ENCODE data around the gene SLC17A3. TPM values are rescaled to one million over a fixed set of nuclear protein-coding genes. Genes with fewer than 3 reads are reported as not detected.

SLC17A3 gene
- total and polyA plus RNA-seq, 2 experiments from 2014 or later: not detected

DNA sequence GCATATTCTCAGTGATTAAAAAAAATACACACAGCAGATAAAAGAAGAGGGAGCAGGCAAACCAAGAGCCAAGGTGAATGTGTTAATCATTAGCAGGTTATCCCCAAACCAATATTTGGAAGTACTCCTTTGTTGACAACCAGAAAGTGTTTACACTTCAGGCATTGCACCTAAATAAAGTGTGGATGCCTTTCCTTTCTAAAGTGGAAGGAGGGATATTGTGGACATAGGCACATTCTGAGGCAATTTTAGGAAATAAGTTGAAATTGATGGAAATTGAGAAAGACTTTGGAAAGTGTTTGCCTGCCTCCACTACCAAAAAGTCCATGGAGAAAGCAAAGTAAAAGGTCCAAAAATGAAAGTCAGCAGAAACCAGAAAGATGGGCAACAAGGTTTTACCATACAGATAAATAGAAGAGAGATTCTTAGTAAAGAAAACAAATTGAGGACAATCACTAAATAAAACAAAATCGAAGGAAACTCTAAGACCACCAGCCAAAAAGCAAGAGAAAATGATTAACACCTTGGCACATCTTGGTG lies 33.5 kb upstream of the SLC17A3 start:
- TF ChIP-seq NANOG (IDR thresholded peaks at IDR 0.05; ENCODE audit: borderline replicate concordance) (no peak), ZNF114 (CRISPR knock-in tag; IDR thresholded peaks at IDR 0.05) (no peak), JUNB (IDR thresholded peaks at IDR 0.05; ENCODE audit: unreplicated experiment) (no peak), ZNF331 (CRISPR knock-in tag; IDR thresholded peaks at IDR 0.05; ENCODE audit: low read depth) (no peak), CREB1 (CRISPR knock-in tag; IDR thresholded peaks at IDR 0.05; ENCODE audit: low read depth) (no peak), STAT1 (IDR thresholded peaks at IDR 0.05; ENCODE audit: unreplicated experiment) (no peak), EZH2 (IDR thresholded peaks at IDR 0.05; ENCODE audit: low read depth, unreplicated experiment) (no peak), EZH2phosphoT487 (IDR thresholded peaks at IDR 0.05; ENCODE audit: unreplicated experiment) (no peak), POLR2AphosphoS5 (IDR thresholded peaks at IDR 0.05; ENCODE audit: low read depth) (no peak)
- TF ChIP-seq, protein P1, sequence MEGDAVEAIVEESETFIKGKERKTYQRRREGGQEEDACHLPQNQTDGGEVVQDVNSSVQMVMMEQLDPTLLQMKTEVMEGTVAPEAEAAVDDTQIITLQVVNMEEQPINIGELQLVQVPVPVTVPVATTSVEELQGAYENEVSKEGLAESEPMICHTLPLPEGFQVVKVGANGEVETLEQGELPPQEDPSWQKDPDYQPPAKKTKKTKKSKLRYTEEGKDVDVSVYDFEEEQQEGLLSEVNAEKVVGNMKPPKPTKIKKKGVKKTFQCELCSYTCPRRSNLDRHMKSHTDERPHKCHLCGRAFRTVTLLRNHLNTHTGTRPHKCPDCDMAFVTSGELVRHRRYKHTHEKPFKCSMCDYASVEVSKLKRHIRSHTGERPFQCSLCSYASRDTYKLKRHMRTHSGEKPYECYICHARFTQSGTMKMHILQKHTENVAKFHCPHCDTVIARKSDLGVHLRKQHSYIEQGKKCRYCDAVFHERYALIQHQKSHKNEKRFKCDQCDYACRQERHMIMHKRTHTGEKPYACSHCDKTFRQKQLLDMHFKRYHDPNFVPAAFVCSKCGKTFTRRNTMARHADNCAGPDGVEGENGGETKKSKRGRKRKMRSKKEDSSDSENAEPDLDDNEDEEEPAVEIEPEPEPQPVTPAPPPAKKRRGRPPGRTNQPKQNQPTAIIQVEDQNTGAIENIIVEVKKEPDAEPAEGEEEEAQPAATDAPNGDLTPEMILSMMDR (conservative IDR thresholded peaks at IDR 0.05; ENCODE audit: low read depth in 2 of 2): no peak
- TF ChIP-seq, protein P2, sequence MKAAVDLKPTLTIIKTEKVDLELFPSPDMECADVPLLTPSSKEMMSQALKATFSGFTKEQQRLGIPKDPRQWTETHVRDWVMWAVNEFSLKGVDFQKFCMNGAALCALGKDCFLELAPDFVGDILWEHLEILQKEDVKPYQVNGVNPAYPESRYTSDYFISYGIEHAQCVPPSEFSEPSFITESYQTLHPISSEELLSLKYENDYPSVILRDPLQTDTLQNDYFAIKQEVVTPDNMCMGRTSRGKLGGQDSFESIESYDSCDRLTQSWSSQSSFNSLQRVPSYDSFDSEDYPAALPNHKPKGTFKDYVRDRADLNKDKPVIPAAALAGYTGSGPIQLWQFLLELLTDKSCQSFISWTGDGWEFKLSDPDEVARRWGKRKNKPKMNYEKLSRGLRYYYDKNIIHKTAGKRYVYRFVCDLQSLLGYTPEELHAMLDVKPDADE (IDR thresholded peaks at IDR 0.05): no peak
- TF ChIP-seq, protein P3, sequence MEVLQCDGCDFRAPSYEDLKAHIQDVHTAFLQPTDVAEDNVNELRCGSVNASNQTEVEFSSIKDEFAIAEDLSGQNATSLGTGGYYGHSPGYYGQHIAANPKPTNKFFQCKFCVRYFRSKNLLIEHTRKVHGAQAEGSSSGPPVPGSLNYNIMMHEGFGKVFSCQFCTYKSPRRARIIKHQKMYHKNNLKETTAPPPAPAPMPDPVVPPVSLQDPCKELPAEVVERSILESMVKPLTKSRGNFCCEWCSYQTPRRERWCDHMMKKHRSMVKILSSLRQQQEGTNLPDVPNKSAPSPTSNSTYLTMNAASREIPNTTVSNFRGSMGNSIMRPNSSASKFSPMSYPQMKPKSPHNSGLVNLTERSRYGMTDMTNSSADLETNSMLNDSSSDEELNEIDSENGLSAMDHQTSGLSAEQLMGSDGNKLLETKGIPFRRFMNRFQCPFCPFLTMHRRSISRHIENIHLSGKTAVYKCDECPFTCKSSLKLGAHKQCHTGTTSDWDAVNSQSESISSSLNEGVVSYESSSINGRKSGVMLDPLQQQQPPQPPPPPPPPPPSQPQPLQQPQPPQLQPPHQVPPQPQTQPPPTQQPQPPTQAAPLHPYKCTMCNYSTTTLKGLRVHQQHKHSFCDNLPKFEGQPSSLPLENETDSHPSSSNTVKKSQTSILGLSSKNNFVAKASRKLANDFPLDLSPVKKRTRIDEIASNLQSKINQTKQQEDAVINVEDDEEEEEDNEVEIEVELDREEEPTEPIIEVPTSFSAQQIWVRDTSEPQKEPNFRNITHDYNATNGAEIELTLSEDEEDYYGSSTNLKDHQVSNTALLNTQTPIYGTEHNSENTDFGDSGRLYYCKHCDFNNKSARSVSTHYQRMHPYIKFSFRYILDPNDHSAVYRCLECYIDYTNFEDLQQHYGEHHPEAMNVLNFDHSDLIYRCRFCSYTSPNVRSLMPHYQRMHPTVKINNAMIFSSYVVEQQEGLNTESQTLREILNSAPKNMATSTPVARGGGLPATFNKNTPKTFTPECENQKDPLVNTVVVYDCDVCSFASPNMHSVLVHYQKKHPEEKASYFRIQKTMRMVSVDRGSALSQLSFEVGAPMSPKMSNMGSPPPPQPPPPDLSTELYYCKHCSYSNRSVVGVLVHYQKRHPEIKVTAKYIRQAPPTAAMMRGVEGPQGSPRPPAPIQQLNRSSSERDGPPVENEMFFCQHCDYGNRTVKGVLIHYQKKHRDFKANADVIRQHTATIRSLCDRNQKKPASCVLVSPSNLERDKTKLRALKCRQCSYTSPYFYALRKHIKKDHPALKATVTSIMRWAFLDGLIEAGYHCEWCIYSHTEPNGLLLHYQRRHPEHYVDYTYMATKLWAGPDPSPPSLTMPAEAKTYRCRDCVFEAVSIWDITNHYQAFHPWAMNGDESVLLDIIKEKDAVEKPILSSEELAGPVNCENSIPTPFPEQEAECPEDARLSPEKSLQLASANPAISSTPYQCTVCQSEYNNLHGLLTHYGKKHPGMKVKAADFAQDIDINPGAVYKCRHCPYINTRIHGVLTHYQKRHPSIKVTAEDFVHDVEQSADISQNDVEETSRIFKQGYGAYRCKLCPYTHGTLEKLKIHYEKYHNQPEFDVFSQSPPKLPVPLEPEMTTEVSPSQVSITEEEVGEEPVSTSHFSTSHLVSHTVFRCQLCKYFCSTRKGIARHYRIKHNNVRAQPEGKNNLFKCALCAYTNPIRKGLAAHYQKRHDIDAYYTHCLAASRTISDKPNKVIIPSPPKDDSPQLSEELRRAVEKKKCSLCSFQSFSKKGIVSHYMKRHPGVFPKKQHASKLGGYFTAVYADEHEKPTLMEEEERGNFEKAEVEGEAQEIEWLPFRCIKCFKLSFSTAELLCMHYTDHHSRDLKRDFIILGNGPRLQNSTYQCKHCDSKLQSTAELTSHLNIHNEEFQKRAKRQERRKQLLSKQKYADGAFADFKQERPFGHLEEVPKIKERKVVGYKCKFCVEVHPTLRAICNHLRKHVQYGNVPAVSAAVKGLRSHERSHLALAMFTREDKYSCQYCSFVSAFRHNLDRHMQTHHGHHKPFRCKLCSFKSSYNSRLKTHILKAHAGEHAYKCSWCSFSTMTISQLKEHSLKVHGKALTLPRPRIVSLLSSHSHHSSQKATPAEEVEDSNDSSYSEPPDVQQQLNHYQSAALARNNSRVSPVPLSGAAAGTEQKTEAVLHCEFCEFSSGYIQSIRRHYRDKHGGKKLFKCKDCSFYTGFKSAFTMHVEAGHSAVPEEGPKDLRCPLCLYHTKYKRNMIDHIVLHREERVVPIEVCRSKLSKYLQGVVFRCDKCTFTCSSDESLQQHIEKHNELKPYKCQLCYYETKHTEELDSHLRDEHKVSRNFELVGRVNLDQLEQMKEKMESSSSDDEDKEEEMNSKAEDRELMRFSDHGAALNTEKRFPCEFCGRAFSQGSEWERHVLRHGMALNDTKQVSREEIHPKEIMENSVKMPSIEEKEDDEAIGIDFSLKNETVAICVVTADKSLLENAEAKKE (CRISPR knock-in tag; IDR thresholded peaks at IDR 0.05): no peak
- TF ChIP-seq, protein P4, sequence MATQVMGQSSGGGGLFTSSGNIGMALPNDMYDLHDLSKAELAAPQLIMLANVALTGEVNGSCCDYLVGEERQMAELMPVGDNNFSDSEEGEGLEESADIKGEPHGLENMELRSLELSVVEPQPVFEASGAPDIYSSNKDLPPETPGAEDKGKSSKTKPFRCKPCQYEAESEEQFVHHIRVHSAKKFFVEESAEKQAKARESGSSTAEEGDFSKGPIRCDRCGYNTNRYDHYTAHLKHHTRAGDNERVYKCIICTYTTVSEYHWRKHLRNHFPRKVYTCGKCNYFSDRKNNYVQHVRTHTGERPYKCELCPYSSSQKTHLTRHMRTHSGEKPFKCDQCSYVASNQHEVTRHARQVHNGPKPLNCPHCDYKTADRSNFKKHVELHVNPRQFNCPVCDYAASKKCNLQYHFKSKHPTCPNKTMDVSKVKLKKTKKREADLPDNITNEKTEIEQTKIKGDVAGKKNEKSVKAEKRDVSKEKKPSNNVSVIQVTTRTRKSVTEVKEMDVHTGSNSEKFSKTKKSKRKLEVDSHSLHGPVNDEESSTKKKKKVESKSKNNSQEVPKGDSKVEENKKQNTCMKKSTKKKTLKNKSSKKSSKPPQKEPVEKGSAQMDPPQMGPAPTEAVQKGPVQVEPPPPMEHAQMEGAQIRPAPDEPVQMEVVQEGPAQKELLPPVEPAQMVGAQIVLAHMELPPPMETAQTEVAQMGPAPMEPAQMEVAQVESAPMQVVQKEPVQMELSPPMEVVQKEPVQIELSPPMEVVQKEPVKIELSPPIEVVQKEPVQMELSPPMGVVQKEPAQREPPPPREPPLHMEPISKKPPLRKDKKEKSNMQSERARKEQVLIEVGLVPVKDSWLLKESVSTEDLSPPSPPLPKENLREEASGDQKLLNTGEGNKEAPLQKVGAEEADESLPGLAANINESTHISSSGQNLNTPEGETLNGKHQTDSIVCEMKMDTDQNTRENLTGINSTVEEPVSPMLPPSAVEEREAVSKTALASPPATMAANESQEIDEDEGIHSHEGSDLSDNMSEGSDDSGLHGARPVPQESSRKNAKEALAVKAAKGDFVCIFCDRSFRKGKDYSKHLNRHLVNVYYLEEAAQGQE (IDR thresholded peaks at IDR 0.05; ENCODE audit: unreplicated experiment): no peak

More for the DNA sequence above, 33.5 kb upstream of the SLC17A3 start:
- no peak overlapping the region for H3K4me3 ChIP-seq
- H3K4me3 Mint-ChIP-seq: no peak overlapping the region
- H3K4me1 Mint-ChIP-seq: no peaks in the 10 kb centered on the region
- no peaks in the 10 kb centered on the region for H3K27me3 ChIP-seq (ENCODE audit: insufficient read depth)
- H3K4me1 ChIP-seq (ENCODE audit: insufficient read depth): no peaks in the 10 kb centered on the region
- H3K9me3 Mint-ChIP-seq: no peaks in the 10 kb centered on the region
- H3K9me2 ChIP-seq (ENCODE audit: insufficient read depth): no peaks in the 10 kb centered on the region
- no peaks in the 10 kb centered on the region for H4K20me1 ChIP-seq (replicated peaks; ENCODE audit: insufficient read depth)
- no peak overlapping the region for H3K4me2 ChIP-seq
- no peaks in the 10 kb centered on the region for H3K36me3 Mint-ChIP-seq (ENCODE audit: low read depth)
- H3K36me3 ChIP-seq (ENCODE audit: insufficient read depth): no peaks in the 10 kb centered on the region
- H3F3A ChIP-seq (replicated peaks; ENCODE audit: low read depth): no peaks in the 10 kb centered on the region
- H3K79me2 ChIP-seq (replicated peaks; ENCODE audit: insufficient read depth): no peaks in the 10 kb centered on the region
- no peak overlapping the region for H2AFZ ChIP-seq
- H3K27ac Mint-ChIP-seq: no peak overlapping the region
- no peak overlapping the region for H3K27ac ChIP-seq (ENCODE audit: low read depth)
- no peak for DNase-seq (ENCODE audit: low spot score)
- H3K27me3 Mint-ChIP-seq (ENCODE audit: insufficient read depth, low read depth, poor library complexity): peaks cover 2% of the 10 kb centered on the region
- no peak for ATAC-seq
